ENCODE measurements around the gene RAD51B. TPM values are rescaled to one million over a fixed set of nuclear protein-coding genes. Genes with fewer than 3 reads are reported as not detected.

RAD51B gene
- total RNA-seq, 1 experiment from 2014 or later: 8.5 TPM

GRCh38 chr14:68596211-68596610 lies 776.6 kb downstream of the RAD51B start:
- in situ Hi-C loops (cut with HindIII; ENCODE audit: low pct_unique_long_range_greater_than_20kb, low sequenced_read_pairs): no loop called here
- peak overlapping the region; percentile 34; the same call in 1 of the 2 replicates for H3K27ac ChIP-seq (ENCODE audit: low read length)
- H3K9me3 ChIP-seq (ENCODE audit: control insufficient read depth, insufficient read depth, low read depth, low read length): no peaks in the 10 kb centered on the region
- intact Hi-C loops (cut with micrococcal nuclease; ENCODE audit: unreplicated experiment): loop anchor here (10.0 kb wide), 1 partner anchor 189 kb away; no protein-coding TSS in a partner anchor
- TF ChIP-seq REST (IDR thresholded peaks at IDR 0.05; ENCODE audit: insufficient read depth in 1 of 2, low read depth in 2 of 2, low read length in 1 of 2): no peak
- no peak for TF ChIP-seq TCF7L2 (IDR thresholded peaks at IDR 0.05; ENCODE audit: low read depth, low read length)
- no peak for TF ChIP-seq POLR2AphosphoS5 (IDR thresholded peaks at IDR 0.05; ENCODE audit: low read depth, low read length)
- TF ChIP-seq SIN3A (IDR thresholded peaks at IDR 0.05; ENCODE audit: borderline replicate concordance, insufficient read depth, low read depth, low read length): no peak
- no peak for TF ChIP-seq CTCF (IDR thresholded peaks at IDR 0.05)
- H3K4me3 ChIP-seq (ENCODE audit: low read depth in 2 of 2, low read length in 2 of 2): no peak overlapping the region
- peaks cover 19% of the 10 kb centered on the region for H3K4me1 ChIP-seq (ENCODE audit: control insufficient read depth, insufficient read depth, low read length)
- no TSS peak for BruUV-seq (replicated peaks)
- CTCF ChIA-PET: no interaction called here
- ATAC-seq (no peak), DNase-seq (ENCODE audit: low read depth, low spot score) (no peak)
- no peaks in the 10 kb centered on the region for H3K36me3 ChIP-seq (ENCODE audit: control insufficient read depth, insufficient read depth, low read length)
- POLR2A ChIA-PET: no interaction called here
- H3K27me3 ChIP-seq (ENCODE audit: control insufficient read depth, insufficient read depth, low read length): no peaks in the 10 kb centered on the region

- no peak for DNase-seq (ENCODE audit: low read depth, low spot score)
- in situ Hi-C loops (cut with HindIII; ENCODE audit: low pct_unique_long_range_greater_than_20kb, low sequenced_read_pairs): no loop called here
- Histone ChIP-seq H3K9me3 (ENCODE audit: control insufficient read depth, insufficient read depth, low read depth, low read length) (no peaks in the 10 kb centered on the region), H3K27ac (ENCODE audit: low read length) (peak overlapping the region; percentile 35; the same call in 1 of the 2 replicates), H3K27me3 (ENCODE audit: control insufficient read depth, insufficient read depth, low read length) (no peaks in the 10 kb centered on the region), H3K36me3 (ENCODE audit: control insufficient read depth, insufficient read depth, low read length) (no peaks in the 10 kb centered on the region), H3K4me1 (ENCODE audit: control insufficient read depth, insufficient read depth, low read length) (peaks cover 19% of the 10 kb centered on the region), H3K4me3 (ENCODE audit: low read depth in 2 of 2, low read length in 2 of 2) (no peak overlapping the region)
- no peak for ATAC-seq
- intact Hi-C loops (cut with micrococcal nuclease; ENCODE audit: unreplicated experiment): loop anchor here (10.0 kb wide), 1 partner anchor 188 kb away; no protein-coding TSS in a partner anchor
- TF ChIP-seq POLR2AphosphoS5 (IDR thresholded peaks at IDR 0.05; ENCODE audit: low read depth, low read length): no peak
- TF ChIP-seq TCF7L2 (IDR thresholded peaks at IDR 0.05; ENCODE audit: low read depth, low read length): no peak
- TF ChIP-seq CTCF (IDR thresholded peaks at IDR 0.05): no peak
- no peak for TF ChIP-seq REST (IDR thresholded peaks at IDR 0.05; ENCODE audit: insufficient read depth in 1 of 2, low read depth in 2 of 2, low read length in 1 of 2)
- no peak for TF ChIP-seq SIN3A (IDR thresholded peaks at IDR 0.05; ENCODE audit: borderline replicate concordance, insufficient read depth, low read depth, low read length)
- ChIA-PET POLR2A (no interaction called here), CTCF (no interaction called here)
- no TSS peak for BruUV-seq (replicated peaks)
Measured at GRCh38 chr14:68596701-68597100, 777.1 kb downstream of the RAD51B start.
